WTC11 (cell line): ENCODE measurements around the gene PIP4K2A. TPM values are rescaled to one million over a fixed set of nuclear protein-coding genes. Genes with fewer than 3 reads are reported as not detected.

Experiments used
- ATAC-seq: fragments of 200-7000 bp; cut with Tn5 transposase; 2 replicates; pipeline ENCODE4 v1.10.0; 2021; ENCODE audit warnings: mild to moderate bottlenecking, moderate library complexity
- CTCF ChIA-PET: fragments of 300-600 bp; sonication (Branson Sonifier 250); formaldehyde crosslinking; loops from one replicate; lab custom pipeline; 2021; ENCODE audit warnings: antibody characterized with exemption; lab: Charles Lee
- POLR2A ChIA-PET: fragments of 350-600 bp; sonication (Branson Sonifier 250); formaldehyde crosslinking; loops from one replicate; lab custom pipeline; 2021; ENCODE audit warnings: antibody characterized with exemption; lab: Charles Lee
- DNase-seq: peaks from one replicate; pipeline ENCODE4 v3.0.0; 2021; ENCODE audit warnings: low spot score
- H3K27ac Mint-ChIP-seq: 2 replicates; pipeline ENCODE4 v1.8.0; 2021; ENCODE audit warnings: mixed read lengths
- H3K27me3 Mint-ChIP-seq: 2 replicates; pipeline ENCODE4 v1.8.0; 2021; ENCODE audit warnings: low read depth, mild to moderate bottlenecking, moderate library complexity, mixed read lengths
- H3K36me3 Mint-ChIP-seq: 2 replicates; pipeline ENCODE4 v1.8.0; 2021; ENCODE audit warnings: mixed read lengths
- H3K4me1 Mint-ChIP-seq: 2 replicates; pipeline ENCODE4 v1.8.0; 2022; ENCODE audit warnings: mixed read lengths
- H3K4me3 Mint-ChIP-seq: 2 replicates; pipeline ENCODE4 v1.8.0; 2021; ENCODE audit warnings: mild to moderate bottlenecking, moderate library complexity, mixed read lengths
- H3K9me3 Mint-ChIP-seq: 2 replicates; pipeline ENCODE4 v1.8.0; 2021; ENCODE audit warnings: mixed read lengths
- CTCF ChIP-seq: fragments of 200-600 bp; IDR thresholded peaks from 2 replicates; pipeline ENCODE4 v1.8.0; 2022; ENCODE audit warnings: antibody characterized with exemption
- MLX ChIP-seq: sonication (generic); formaldehyde crosslinking; IDR thresholded peaks from 2 replicates; pipeline ENCODE4 v1.8.1; 2023; ENCODE audit warnings: mild to moderate bottlenecking, missing genetic modification reagents, moderate library complexity
- MXD4 ChIP-seq: fragments of 250-450 bp; sonication (Bioruptor Pico); IDR thresholded peaks from 2 replicates; pipeline ENCODE4 v1.8.0; 2021; ENCODE audit warnings: mild to moderate bottlenecking, moderate library complexity, borderline replicate concordance
- SOX15 ChIP-seq: fragments of 250-450 bp; sonication (Bioruptor Pico); IDR thresholded peaks from 2 replicates; pipeline ENCODE4 v1.9.0; 2021; ENCODE audit warnings: mild to moderate bottlenecking
- TEAD1 ChIP-seq: sonication (generic); formaldehyde crosslinking; IDR thresholded peaks from 2 replicates; pipeline ENCODE4 v1.8.0; 2022; ENCODE audit warnings: mild to moderate bottlenecking, missing genetic modification reagents
- ZNF121 ChIP-seq: sonication (generic); formaldehyde crosslinking; IDR thresholded peaks from 2 replicates; pipeline ENCODE4 v1.8.0; 2023; ENCODE audit warnings: missing genetic modification reagents
- ZNF425 ChIP-seq: fragments of 250-450 bp; sonication (Bioruptor Pico); conservative IDR thresholded peaks from 2 replicates; pipeline ENCODE4 v1.9.0; 2021; ENCODE audit warnings: mild to moderate bottlenecking
- ZNF532 ChIP-seq: fragments of 250-450 bp; sonication (Bioruptor Pico); IDR thresholded peaks from 2 replicates; pipeline ENCODE4 v1.9.0; 2021; ENCODE audit warnings: mild to moderate bottlenecking, borderline replicate concordance
- ZSCAN18 ChIP-seq: fragments of 250-450 bp; sonication (Bioruptor Pico); IDR thresholded peaks from 2 replicates; pipeline ENCODE4 v2.1.2; 2022; ENCODE audit warnings: mild to moderate bottlenecking, moderate library complexity
- total RNA-seq: library from RNA; stranded (reverse); gene quantifications from 3 replicates; pipeline ENCODE4 v1.2.3, GENCODE V29; 2021

Gene PIP4K2A
- total RNA-seq, 1 experiment from 2014 or later = 47.5 TPM

- TF ChIP-seq ZNF532 (CRISPR knock-in tag) (no peak), CTCF (peak; percentile 75), SOX15 (CRISPR knock-in tag) (no peak)
- TF ChIP-seq, all 79 proteins: peak for 1
Observed at GRCh38 chr10:22550732-22551131, 163.6 kb downstream of the PIP4K2A start (continued).

GRCh38 chr10:22548344-22548743, 166.0 kb downstream of the PIP4K2A start:
- no peak overlapping the region for H3K27ac Mint-ChIP-seq
- H3K4me3 Mint-ChIP-seq = no peak overlapping the region
- peaks cover 18% of the 10 kb centered on the region for H3K4me1 Mint-ChIP-seq
- no peaks in the 10 kb centered on the region for H3K27me3 Mint-ChIP-seq
- no peak for ATAC-seq
- ChIA-PET CTCF (no interaction called here), POLR2A (no interaction called here)
- DNase-seq = no peak
- peaks cover 45% of the 10 kb centered on the region for H3K36me3 Mint-ChIP-seq
- no peaks in the 10 kb centered on the region for H3K9me3 Mint-ChIP-seq
- TF ChIP-seq MLX = no peak
- no peak for TF ChIP-seq MXD4 (CRISPR knock-in tag)
- no peak for TF ChIP-seq ZSCAN18 (CRISPR knock-in tag)
- no peak for TF ChIP-seq ZNF425 (CRISPR knock-in tag)

GRCh38 chr10:22545643-22546042, 168.7 kb downstream of the PIP4K2A start:
- TF ChIP-seq TEAD1 = no peak
- TF ChIP-seq ZNF121 (CRISPR knock-in tag) = peak; percentile 58; the same call in 1 of the 2 replicates
- DNase-seq (no peak), ATAC-seq (no peak)
- POLR2A ChIA-PET = no interaction called here
- Mint-ChIP-seq H3K36me3 (peaks cover 58% of the 10 kb centered on the region), H3K27me3 (no peaks in the 10 kb centered on the region), H3K27ac (no peak overlapping the region), H3K4me3 (no peak overlapping the region), H3K4me1 (peaks cover 4% of the 10 kb centered on the region), H3K9me3 (no peaks in the 10 kb centered on the region)
- CTCF ChIA-PET = no interaction called here
